ENCODE data around the gene RERE.

- no peak for TF ChIP-seq POLR2A (IDR thresholded peaks at IDR 0.05; ENCODE audit: borderline replicate concordance, extremely low read depth, insufficient read depth, insufficient read length)
- TF ChIP-seq SIN3A (IDR thresholded peaks at IDR 0.05; ENCODE audit: low read depth), result no peak
- no peak for TF ChIP-seq POLR2AphosphoS5 (IDR thresholded peaks at IDR 0.05; ENCODE audit: low read depth, low read length)
- TF ChIP-seq CTCF (IDR thresholded peaks at IDR 0.05 in 2 of 3, conservative IDR thresholded peaks at IDR 0.05 in 1 of 3; ENCODE audit: borderline replicate concordance in 1 of 3, insufficient read depth in 1 of 3, low read depth in 2 of 3, low read length in 2 of 3), result no peak
- no peak for TF ChIP-seq EZH2 (IDR thresholded peaks at IDR 0.05)
- TF ChIP-seq EZH2phosphoT487 (IDR thresholded peaks at IDR 0.05; ENCODE audit: borderline replicate concordance), result no peak
Measured at GRCh38 chr1:8313231-8313630, 504.2 kb downstream of the RERE start.
